ENCODE results near the gene KBTBD13. TPM values are rescaled to one million over a fixed set of nuclear protein-coding genes. Genes with fewer than 3 reads are reported as not detected.

KBTBD13 gene
- total RNA-seq, 1 experiment from 2014 or later = not detected

DNA sequence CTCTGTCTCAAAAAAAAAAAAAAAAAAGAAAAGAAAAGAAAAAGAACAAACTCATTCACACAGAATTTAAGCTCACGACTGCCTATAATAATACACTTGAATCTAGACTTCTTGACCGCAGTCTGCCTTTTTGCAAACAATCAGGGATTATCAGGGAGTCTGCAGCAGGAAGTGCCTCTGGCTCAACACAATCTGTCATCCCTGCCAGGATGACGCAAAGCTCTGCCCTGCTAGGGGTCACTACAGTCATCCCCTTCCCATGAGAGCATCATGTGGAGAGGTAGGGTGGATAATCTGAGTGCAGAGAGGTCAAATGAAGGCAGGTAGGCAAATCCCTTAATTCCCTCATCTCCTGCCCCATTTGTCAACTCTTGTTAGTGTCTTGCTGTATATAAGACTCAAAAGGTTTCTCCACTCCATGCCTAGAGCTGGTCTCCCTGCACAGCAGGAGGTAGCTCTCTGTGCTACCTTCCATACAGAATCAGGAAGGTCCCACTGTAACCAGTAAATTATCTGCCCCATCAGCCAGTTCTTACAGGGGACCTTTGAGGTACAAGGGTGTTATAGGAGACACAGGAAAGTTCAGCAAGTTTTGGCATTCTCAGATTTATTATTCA is 34.2 kb downstream of the KBTBD13 start:
- POLR2A ChIA-PET (ENCODE audit: unreplicated experiment) = no interaction called here

DNA sequence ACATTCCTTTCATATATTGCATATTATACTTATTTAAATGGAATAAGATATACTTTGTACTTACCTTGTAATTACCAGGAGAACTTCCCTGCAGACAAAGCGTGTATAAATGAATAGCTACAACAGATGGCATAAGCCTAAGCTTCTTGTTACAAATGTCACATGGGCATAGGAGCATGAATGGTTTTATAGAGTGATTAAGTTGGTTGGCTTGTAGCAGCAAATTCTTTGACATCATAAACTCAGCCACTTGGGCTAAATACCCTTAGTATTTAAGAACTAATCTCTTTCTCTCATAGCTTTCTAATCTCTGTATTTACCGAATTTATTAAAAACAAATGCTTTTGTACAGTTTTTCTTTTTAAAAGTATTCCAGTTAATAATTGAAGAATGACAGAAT is 38.5 kb downstream of the KBTBD13 start, which contains the start of gene UBAP1L:
UBAP1L (minus strand) TSS at position 115 of the 400 bp plus-strand sequence. CDS start 8,985 bp downstream, outside the sequence.
- no peak within 1 kb of the TSS for H2AFZ ChIP-seq (ENCODE audit: low read length)
- H3K9ac ChIP-seq (ENCODE audit: low read length) = no peak within 1 kb of the TSS
- ChIA-PET CTCF (no interaction called here), POLR2A (ENCODE audit: unreplicated experiment) (no interaction called here)
- H3K27ac ChIP-seq (ENCODE audit: low read length) = no peak within 1 kb of the TSS
- no TSS peak for BruUV-seq (replicated peaks)
- DNase-seq (no peak), ATAC-seq (no peak)
- no peak within 1 kb of the TSS for H3K4me2 ChIP-seq (ENCODE audit: low read length)
- no peaks in the 10 kb centered on the region for H3F3A ChIP-seq (ENCODE audit: low read length, unreplicated experiment)
- H3K4me3 ChIP-seq (ENCODE audit: low read length) = no peak within 1 kb of the TSS
- no peaks in the 10 kb centered on the region for H3K79me2 ChIP-seq (ENCODE audit: low read length)
- TF ChIP-seq EZH2phosphoT487 (IDR thresholded peaks at IDR 0.05; ENCODE audit: borderline replicate concordance, low read length) (no peak), CTCF (conservative IDR thresholded peaks at IDR 0.05; ENCODE audit: low read depth, low read length) (no peak), EZH2 (IDR thresholded peaks at IDR 0.05; ENCODE audit: low read length, unreplicated experiment) (no peak)
- peaks cover 14% of the 10 kb centered on the region for H3K36me3 ChIP-seq (ENCODE audit: low read depth, low read length)
- no peaks in the 10 kb centered on the region for H4K20me1 ChIP-seq (ENCODE audit: low read length)
- H3K27me3 ChIP-seq (ENCODE audit: low read length) = no peaks in the 10 kb centered on the region
- no peaks in the 10 kb centered on the region for H3K9me2 ChIP-seq (replicated peaks; ENCODE audit: low read length)
- no peaks in the 10 kb centered on the region for H3K4me1 ChIP-seq (ENCODE audit: insufficient read depth, low read length)
- intact Hi-C loops (cut with micrococcal nuclease) = no loop called here
- H3K9me3 ChIP-seq (ENCODE audit: low read length) = no peaks in the 10 kb centered on the region

More for the DNA sequence above, 34.2 kb downstream of the KBTBD13 start:
- H3K27me3 ChIP-seq (ENCODE audit: low read length) = no peaks in the 10 kb centered on the region
- no peaks in the 10 kb centered on the region; the same call in 1 of the 2 replicates for H3K36me3 ChIP-seq (ENCODE audit: low read depth, low read length)
- intact Hi-C loops (cut with micrococcal nuclease) = no loop called here
- no peaks in the 10 kb centered on the region for H3K9me2 ChIP-seq (replicated peaks; ENCODE audit: low read length)
- H2AFZ ChIP-seq (ENCODE audit: low read length) = no peak overlapping the region
- H3K27ac ChIP-seq (ENCODE audit: low read length) = no peak overlapping the region
- H3K4me1 ChIP-seq (ENCODE audit: insufficient read depth, low read length) = no peaks in the 10 kb centered on the region
- no peak overlapping the region for H3K9ac ChIP-seq (ENCODE audit: low read length)
- CTCF ChIA-PET = no interaction called here
- no peaks in the 10 kb centered on the region for H3F3A ChIP-seq (ENCODE audit: low read length, unreplicated experiment)
- no peaks in the 10 kb centered on the region for H3K79me2 ChIP-seq (ENCODE audit: low read length)
- no TSS peak for BruUV-seq (replicated peaks)
- DNase-seq (no peak), ATAC-seq (no peak)
- H3K4me3 ChIP-seq (ENCODE audit: low read length) = no peak overlapping the region
- TF ChIP-seq EZH2phosphoT487 (IDR thresholded peaks at IDR 0.05; ENCODE audit: borderline replicate concordance, low read length) (no peak), EZH2 (IDR thresholded peaks at IDR 0.05; ENCODE audit: low read length, unreplicated experiment) (no peak), CTCF (conservative IDR thresholded peaks at IDR 0.05; ENCODE audit: low read depth, low read length) (no peak)
- no peak overlapping the region for H3K4me2 ChIP-seq (ENCODE audit: low read length)
- no peaks in the 10 kb centered on the region for H3K9me3 ChIP-seq (ENCODE audit: low read length)
- H4K20me1 ChIP-seq (ENCODE audit: low read length) = no peaks in the 10 kb centered on the region

- no peaks in the 10 kb centered on the region for H3K79me2 ChIP-seq (ENCODE audit: low read length)
- no peak overlapping the region for H2AFZ ChIP-seq (ENCODE audit: low read length)
- no peaks in the 10 kb centered on the region for H4K20me1 ChIP-seq (ENCODE audit: low read length)
- TF ChIP-seq EZH2 (IDR thresholded peaks at IDR 0.05; ENCODE audit: low read length, unreplicated experiment) (no peak), CTCF (conservative IDR thresholded peaks at IDR 0.05; ENCODE audit: low read depth, low read length) (no peak), EZH2phosphoT487 (IDR thresholded peaks at IDR 0.05; ENCODE audit: borderline replicate concordance, low read length) (no peak)
- no peaks in the 10 kb centered on the region for H3K9me3 ChIP-seq (ENCODE audit: low read length)
- H3K36me3 ChIP-seq (ENCODE audit: low read depth, low read length) = peaks cover 14% of the 10 kb centered on the region
- intact Hi-C loops (cut with micrococcal nuclease) = no loop called here
- no peak overlapping the region for H3K4me2 ChIP-seq (ENCODE audit: low read length)
- no peak overlapping the region for H3K4me3 ChIP-seq (ENCODE audit: low read length)
- CTCF ChIA-PET = no interaction called here
- H3K27me3 ChIP-seq (ENCODE audit: low read length) = no peaks in the 10 kb centered on the region
- no peak overlapping the region for H3K9ac ChIP-seq (ENCODE audit: low read length)
- DNase-seq = no peak
- no TSS peak for BruUV-seq (replicated peaks)
- H3K27ac ChIP-seq (ENCODE audit: low read length) = no peak overlapping the region
- H3F3A ChIP-seq (ENCODE audit: low read length, unreplicated experiment) = no peaks in the 10 kb centered on the region
- no peaks in the 10 kb centered on the region for H3K9me2 ChIP-seq (replicated peaks; ENCODE audit: low read length)
- POLR2A ChIA-PET (ENCODE audit: unreplicated experiment) = no interaction called here
- H3K4me1 ChIP-seq (ENCODE audit: insufficient read depth, low read length) = no peaks in the 10 kb centered on the region
- ATAC-seq = no peak
Observed at GRCh38 chr15:65115542-65115941, 39.0 kb downstream of the KBTBD13 start.
